GM18951 (cell line): ENCODE data around the gene ZNF281.

Experiments used
- POLR2A ChIP-seq: IDR thresholded peaks from 4 replicates; pipeline ENCODE4 v1.6.1; 2011; ENCODE audit warnings: mild to moderate bottlenecking; ENCODE audit not compliant: insufficient read length, insufficient read depth; ENCODE audit errors: extremely low read depth
- in situ Hi-C: fragments of 300-500 bp; cut with MboI; formaldehyde crosslinking; loops from one replicate; pipeline ENCODE4 v1.12.0; 2022; ENCODE audit warnings: low sequenced_read_pairs, mixed read lengths, inconsistent platforms; ENCODE audit not compliant: unreplicated experiment

The ZNF281 gene, protein sequence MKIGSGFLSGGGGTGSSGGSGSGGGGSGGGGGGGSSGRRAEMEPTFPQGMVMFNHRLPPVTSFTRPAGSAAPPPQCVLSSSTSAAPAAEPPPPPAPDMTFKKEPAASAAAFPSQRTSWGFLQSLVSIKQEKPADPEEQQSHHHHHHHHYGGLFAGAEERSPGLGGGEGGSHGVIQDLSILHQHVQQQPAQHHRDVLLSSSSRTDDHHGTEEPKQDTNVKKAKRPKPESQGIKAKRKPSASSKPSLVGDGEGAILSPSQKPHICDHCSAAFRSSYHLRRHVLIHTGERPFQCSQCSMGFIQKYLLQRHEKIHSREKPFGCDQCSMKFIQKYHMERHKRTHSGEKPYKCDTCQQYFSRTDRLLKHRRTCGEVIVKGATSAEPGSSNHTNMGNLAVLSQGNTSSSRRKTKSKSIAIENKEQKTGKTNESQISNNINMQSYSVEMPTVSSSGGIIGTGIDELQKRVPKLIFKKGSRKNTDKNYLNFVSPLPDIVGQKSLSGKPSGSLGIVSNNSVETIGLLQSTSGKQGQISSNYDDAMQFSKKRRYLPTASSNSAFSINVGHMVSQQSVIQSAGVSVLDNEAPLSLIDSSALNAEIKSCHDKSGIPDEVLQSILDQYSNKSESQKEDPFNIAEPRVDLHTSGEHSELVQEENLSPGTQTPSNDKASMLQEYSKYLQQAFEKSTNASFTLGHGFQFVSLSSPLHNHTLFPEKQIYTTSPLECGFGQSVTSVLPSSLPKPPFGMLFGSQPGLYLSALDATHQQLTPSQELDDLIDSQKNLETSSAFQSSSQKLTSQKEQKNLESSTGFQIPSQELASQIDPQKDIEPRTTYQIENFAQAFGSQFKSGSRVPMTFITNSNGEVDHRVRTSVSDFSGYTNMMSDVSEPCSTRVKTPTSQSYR

DNA sequence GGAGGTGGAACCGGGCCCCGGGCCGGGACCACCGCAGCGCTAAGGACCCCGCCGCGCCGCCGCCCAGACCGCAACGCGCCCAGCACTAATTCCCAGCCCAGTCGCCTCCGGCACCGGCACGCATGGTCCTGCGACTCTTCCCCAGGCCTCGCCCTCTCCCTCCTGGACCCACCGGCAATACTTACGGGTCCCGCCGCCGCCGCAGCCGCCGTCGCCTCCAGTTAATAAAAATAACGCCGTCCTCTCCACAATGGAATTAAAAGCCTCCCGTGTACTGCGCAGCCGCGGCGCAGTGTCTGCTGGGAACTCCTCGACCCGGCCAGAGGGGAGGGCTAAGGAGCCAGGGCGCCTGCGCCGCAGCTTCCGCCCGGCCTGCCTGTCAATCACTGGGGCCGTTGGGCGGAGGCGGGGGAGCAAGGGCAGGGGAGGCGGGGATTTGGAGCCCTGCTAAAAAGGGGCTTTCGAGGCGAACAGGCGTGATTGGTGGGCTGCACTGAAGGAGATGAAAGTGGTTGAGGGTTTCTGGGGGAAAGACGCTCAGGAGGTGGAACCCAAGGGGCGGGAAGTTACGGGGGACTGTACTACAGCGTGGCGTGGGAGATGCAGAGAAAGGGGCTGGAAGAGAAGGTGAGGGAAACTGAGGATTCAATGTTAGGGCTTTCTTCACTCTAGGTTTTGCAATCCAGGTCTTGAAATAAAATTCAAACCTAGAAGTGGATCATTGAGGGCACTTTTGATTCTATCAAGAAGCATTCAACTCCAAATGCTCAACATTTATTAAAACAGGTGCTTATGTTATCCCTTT lies at the start of gene ZNF281:
TSS of gene ZNF281 (minus strand) at position 276 of the 805 bp plus-strand sequence. CDS start 331 bp downstream, outside the sequence.
- peak; percentile 83 for TF ChIP-seq POLR2A
- in situ Hi-C loops = no loop called here

DNA sequence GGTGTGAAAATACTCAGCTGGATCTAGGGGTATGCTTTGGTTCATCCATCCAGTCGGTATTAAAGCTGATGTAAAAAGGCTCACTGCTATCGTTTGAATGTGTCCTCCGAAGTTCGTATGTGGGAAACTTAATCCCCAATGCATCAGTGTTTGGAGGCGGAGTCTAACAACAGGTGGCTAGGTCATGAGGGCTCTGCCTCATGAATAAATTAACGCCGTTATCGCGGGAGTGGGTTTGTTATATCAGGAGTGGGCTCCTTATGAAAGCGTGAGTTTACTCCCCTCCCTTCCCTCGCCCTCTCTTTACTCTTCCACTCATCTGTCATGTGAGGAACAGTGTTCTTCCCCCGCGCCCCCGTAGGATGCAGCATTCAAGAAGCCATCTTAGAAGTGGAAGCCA lies 48.9 kb upstream of the ZNF281 start:
- in situ Hi-C loops = no loop called here
- TF ChIP-seq POLR2A = no peak

DNA sequence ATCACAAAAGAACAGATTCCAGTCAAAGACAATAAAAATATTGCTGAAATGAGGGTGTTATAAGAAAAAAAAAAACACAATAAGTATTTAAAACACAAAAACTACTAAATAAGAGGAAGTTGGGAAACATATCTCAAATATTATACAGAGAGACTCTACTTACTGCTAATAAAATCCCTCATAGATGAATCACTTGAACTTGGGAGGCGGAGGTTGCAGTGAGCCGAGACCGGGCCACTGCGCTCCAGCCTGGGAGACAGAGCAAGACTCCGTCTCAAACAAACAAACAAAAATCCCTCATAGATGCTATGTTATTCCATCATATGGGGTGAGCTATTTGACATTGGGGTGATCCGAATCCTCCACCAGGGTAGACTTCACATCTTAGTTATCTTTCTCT lies 48.0 kb upstream of the ZNF281 start:
- in situ Hi-C loops = no loop called here
- no peak for TF ChIP-seq POLR2A

DNA sequence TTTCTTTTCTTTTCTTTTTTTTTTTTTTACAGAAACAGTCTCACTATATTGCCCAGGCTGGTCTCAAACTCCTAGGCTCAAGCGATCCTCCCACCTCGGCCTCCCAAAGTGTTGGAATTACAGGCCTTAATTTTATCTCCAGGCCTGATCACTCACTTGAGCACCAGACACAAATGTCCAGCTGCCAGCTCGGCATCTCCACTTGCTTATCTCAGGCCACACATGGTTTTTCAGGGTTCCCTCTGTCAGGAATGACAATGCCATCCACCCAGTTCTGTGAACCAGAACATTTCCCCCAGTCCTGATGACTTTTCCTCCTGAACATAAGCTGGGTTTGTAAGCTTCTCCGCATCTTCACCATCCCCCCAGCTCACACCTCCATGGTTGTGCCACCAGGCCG lies 44.6 kb upstream of the ZNF281 start:
- no peak for TF ChIP-seq POLR2A
- in situ Hi-C loops = no loop called here

DNA sequence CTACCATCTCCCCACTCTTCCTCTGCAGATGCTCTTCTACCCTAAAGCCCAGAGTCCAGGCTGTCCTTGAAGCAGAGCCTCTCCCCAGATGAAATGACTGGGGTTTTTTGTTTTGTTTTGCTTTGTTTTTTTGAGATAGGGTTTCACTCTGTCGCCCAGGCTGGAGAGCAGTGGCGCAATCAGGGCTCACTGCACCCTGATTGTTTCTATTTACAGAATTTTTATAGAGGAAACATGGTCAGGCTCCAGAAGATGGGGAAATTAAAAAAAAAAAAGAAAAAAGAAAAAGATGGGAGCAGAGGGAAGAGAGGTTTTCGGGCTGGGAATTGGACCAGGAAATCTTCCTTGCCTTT lies 43.7 kb upstream of the ZNF281 start:
- no peak for TF ChIP-seq POLR2A

DNA sequence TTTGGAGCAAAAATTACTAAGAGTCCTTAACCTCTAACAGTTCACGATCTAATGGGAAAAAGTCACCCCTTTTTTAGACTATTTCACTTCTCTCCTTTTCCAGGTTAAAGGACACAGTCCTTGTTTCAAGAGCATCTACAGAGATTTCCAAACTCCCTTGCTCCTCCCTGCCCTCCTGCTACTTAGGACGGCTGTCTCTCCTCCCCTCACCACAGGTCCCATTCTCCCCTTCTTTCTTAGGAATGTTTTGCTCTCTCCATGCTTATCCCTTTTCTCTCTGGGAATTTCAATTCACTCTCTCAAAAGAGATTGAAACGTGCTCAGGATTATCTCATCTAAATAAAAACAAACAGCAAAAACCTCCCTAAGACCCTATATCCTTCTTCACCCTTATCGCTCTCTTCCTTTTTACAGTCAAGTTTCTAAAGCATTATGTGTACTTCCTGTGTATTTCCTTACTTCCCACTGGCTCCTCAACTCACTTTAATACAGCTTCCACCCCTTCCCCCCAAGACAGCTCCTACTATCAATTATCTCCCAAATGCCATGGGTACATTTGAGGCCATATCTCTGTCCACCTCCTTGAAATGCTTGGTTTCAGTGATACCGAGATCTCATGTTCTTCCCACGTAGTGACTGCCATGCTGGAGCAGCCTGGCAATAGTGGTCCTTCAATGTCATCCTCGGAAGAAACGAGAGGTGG lies 43.2 kb upstream of the ZNF281 start:
- in situ Hi-C loops = no loop called here
- TF ChIP-seq POLR2A = no peak

More for the DNA sequence above, 43.7 kb upstream of the ZNF281 start:
- in situ Hi-C loops = no loop called here

DNA sequence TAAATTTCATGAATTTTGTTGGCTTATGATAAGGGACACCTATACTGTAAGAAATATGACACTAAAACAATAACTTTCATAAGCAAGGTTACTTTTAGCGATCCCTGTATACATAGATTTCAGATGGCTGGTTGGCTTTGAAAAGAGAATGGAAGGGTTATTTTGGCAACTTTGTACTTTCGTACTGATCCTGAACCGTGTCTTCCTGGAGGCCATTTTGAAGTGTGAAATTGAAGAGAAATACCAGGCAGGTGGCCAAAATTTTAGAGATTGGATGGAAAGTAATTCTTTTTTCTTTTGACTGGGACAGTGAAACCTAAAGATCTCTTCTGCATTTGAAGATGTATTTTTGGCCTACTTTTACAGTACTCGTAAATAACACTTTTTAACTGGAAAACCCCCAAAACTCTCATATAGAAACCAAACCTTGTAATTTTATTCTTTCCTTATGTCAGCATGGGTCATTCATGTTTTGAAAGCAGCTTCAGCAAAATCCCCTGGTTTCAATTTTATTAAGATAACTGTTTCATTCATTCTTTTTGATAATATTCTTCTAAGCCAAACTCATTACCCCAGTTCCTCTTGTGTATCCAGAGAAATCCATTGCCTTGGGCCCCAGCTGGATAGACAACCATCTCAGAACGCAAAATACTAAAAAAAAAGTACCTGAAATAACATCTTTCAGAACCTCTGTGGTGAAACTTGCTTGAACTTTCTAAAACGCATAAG lies 38.4 kb upstream of the ZNF281 start:
- TF ChIP-seq POLR2A = no peak
- in situ Hi-C loops = no loop called here

DNA sequence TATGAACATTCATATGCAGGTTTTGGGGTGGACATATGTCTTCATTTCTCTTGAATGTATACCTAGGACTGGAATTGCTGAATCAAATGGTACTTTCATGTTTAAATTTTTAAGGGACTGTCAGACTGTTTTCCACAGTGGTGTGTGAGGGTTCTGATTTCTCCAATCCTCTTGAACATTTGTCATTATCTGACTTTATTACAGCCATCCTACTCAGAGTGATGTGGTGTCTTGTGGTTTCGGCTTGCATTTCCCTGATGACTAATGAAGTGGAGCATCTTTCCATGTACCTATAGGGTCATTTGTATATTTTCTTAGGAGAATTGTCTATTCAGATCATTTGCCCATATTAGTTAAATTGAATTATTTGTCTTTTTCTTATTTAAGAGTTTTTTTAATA lies 35.4 kb upstream of the ZNF281 start:
- no peak for TF ChIP-seq POLR2A
- in situ Hi-C loops = no loop called here

DNA sequence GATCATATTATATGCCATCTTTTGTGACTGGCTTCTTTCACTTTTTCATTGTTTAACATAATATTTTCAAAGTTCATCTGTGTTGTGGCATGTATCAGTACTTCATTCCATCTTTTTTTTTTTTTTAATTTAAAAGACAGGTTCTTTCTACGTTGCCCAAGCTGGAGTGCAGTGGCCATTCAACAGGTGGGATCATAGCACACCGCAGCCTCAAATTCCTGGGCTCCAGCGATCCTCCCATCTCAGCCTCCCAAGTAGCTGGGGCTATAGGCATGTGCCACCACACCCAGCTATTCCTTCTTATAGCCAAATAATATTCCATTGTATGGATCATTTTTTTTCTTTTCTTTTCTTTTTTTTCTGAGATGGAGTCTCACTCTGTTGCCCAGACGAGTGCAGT lies 34.6 kb upstream of the ZNF281 start:
- TF ChIP-seq POLR2A = no peak
- in situ Hi-C loops = no loop called here

DNA sequence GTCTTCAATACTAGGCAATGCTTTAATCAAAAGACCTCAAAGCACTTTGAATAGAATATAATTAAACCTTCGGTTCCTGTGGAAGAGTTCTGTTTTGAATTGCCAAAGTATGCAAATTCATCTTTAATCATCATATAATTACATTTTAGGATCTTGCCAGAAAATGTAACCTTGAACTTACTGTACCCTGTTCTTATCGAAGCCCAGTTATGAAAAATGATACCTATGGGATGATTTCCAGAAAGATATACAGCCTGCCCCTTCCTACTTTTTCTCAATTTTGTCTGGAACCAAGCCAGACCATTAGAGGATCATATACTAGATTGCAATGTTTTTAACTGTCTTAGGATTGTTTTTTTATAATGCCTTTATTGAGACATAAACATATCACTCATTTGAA lies 34.0 kb upstream of the ZNF281 start:
- no peak for TF ChIP-seq POLR2A
- in situ Hi-C loops = no loop called here

DNA sequence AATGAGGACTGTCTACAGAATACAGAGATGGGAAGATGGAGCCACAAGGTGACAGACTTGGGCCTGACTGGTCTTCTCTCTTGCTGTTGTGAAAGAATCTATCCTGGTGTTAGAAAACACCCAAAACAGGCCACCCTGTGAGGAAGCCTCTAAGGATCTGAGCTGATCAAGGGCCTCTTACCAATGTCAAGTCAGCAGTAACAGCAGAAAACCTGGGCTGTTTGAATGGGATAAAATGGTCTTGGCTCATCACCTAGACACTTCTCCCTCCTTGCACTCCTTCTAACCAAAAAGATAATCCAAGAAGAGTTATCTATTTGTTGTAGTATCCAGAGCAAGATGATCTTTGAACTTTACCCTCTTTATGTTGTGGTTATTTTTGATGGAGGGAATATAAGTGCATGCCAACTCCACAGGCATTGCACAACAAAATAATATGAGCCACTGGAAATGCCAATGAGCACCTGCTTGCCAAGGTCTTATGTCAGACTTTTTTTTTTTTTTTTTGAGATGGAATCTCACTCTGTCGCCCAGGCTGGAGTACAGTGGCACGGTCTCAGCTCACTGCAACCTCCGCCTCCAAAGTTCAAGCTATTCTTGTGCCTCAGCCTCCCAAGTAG lies 32.8 kb upstream of the ZNF281 start:
- in situ Hi-C loops = no loop called here
- TF ChIP-seq POLR2A = no peak
